Stimulated activated CD4-positive, alpha-beta T cell treated with anti-CD3 and anti-CD28 coated beads, Interleukin-2, amount 100 ng/mL, for 48 hours (primary cell): ENCODE results near the gene CNTN5.

Experiments used
- DNase-seq, 2 donors: peaks; one replicate each; pipeline ENCODE4 v3.0.0-alpha.2; 2020

CNTN5 gene

GRCh38 chr11:99418927-99419720, 398.4 kb downstream of the CNTN5 start:
- no peak for DNase-seq

- DNase-seq, result no peak
These were observed 399.2 kb downstream of the CNTN5 start for GRCh38 chr11:99419991-99420390.

GRCh38 chr11:99422581-99423427, 402.1 kb downstream of the CNTN5 start:
- DNase-seq, result no peak

- DNase-seq, result no peak
These were observed 402.8 kb downstream of the CNTN5 start for GRCh38 chr11:99423428-99423983.

- no peak for DNase-seq
These were observed 403.8 kb downstream of the CNTN5 start for GRCh38 chr11:99424313-99425084.

GRCh38 chr11:99425596-99425995, 404.8 kb downstream of the CNTN5 start:
- no peak for DNase-seq

GRCh38 chr11:99432677-99433076, 411.9 kb downstream of the CNTN5 start:
- DNase-seq, result no peak

- DNase-seq, result no peak
These were observed 422.5 kb downstream of the CNTN5 start for GRCh38 chr11:99443276-99443675.

GRCh38 chr11:99446400-99446799, 425.7 kb downstream of the CNTN5 start:
- DNase-seq, result no peak

- DNase-seq, result no peak
These were observed 428.6 kb downstream of the CNTN5 start for GRCh38 chr11:99449345-99449744.

- no peak for DNase-seq
These were observed 431.3 kb downstream of the CNTN5 start for GRCh38 chr11:99452075-99452474.

- no peak for DNase-seq
These were observed 441.2 kb downstream of the CNTN5 start for GRCh38 chr11:99461913-99462312.

- no peak for DNase-seq
These were observed 444.2 kb downstream of the CNTN5 start for GRCh38 chr11:99464985-99465384.

GRCh38 chr11:99489581-99489980, 468.8 kb downstream of the CNTN5 start:
- no peak for DNase-seq

- no peak for DNase-seq
These were observed 473.3 kb downstream of the CNTN5 start for GRCh38 chr11:99494065-99494464.

GRCh38 chr11:99501655-99502054, 480.9 kb downstream of the CNTN5 start:
- no peak for DNase-seq

- DNase-seq, result no peak
These were observed 484.6 kb downstream of the CNTN5 start for GRCh38 chr11:99505316-99505715.

GRCh38 chr11:99505831-99506230, 485.1 kb downstream of the CNTN5 start:
- DNase-seq, result no peak

- no peak for DNase-seq
These were observed 489.1 kb downstream of the CNTN5 start for GRCh38 chr11:99509863-99510262.

- DNase-seq, result no peak
These were observed 492.6 kb downstream of the CNTN5 start for GRCh38 chr11:99513368-99513767.

- no peak for DNase-seq
These were observed 498.3 kb downstream of the CNTN5 start for GRCh38 chr11:99519095-99519494.

- DNase-seq, result no peak
These were observed 501.9 kb downstream of the CNTN5 start for GRCh38 chr11:99522467-99523173.
